Measurements from ENCODE around the gene GPR152. TPM values are rescaled to one million over a fixed set of nuclear protein-coding genes. Genes with fewer than 3 reads are reported as not detected.

GPR152 gene
- total RNA-seq, 1 donor from 2014 or later: not detected

GRCh38 chr11:67441098-67441563, 11.4 kb downstream of the GPR152 start:
- no peak for DNase-seq (ENCODE audit: low read depth, low spot score)

GRCh38 chr11:67440229-67441097, 12.1 kb downstream of the GPR152 start:
- no peak for DNase-seq (ENCODE audit: low read depth, low spot score)

GRCh38 chr11:67439321-67440228, 13.0 kb downstream of the GPR152 start:
- no peak for DNase-seq (ENCODE audit: low read depth, low spot score)

GRCh38 chr11:67438158-67438902, 14.2 kb downstream of the GPR152 start:
- no peak for DNase-seq (ENCODE audit: low read depth, low spot score)

GRCh38 chr11:67437809-67438157, 14.7 kb downstream of the GPR152 start:
- no peak for DNase-seq (ENCODE audit: low read depth, low spot score)

GRCh38 chr11:67437082-67437808, 15.3 kb downstream of the GPR152 start, which contains the start of gene PTPRCAP:
Gene PTPRCAP, minus strand, starts transcription at chr11:67437682. Its CDS starts 63 bp downstream, at chr11:67437619.
- no peak for DNase-seq (ENCODE audit: low read depth, low spot score)

GRCh38 chr11:67436459-67437081, 16.0 kb downstream of the GPR152 start:
- no peak for DNase-seq (ENCODE audit: low read depth, low spot score)

GRCh38 chr11:67435727-67436458, 16.6 kb downstream of the GPR152 start:
- DNase-seq (ENCODE audit: low read depth, low spot score): no peak

- DNase-seq (ENCODE audit: low read depth, low spot score): no peak
These were observed 17.4 kb downstream of the GPR152 start for GRCh38 chr11:67435031-67435726.

- no peak for DNase-seq (ENCODE audit: low read depth, low spot score)
These were observed 18.1 kb downstream of the GPR152 start for GRCh38 chr11:67434395-67434881.

GRCh38 chr11:67433536-67434394, 18.8 kb downstream of the GPR152 start:
- DNase-seq (ENCODE audit: low read depth, low spot score): no peak

- DNase-seq (ENCODE audit: low read depth, low spot score): no peak
These were observed 19.7 kb downstream of the GPR152 start for GRCh38 chr11:67432655-67433349.

GRCh38 chr11:67431346-67432249, 20.9 kb downstream of the GPR152 start:
- DNase-seq (ENCODE audit: low read depth, low spot score): no peak

GRCh38 chr11:67429722-67430121, 22.8 kb downstream of the GPR152 start:
- DNase-seq (ENCODE audit: low read depth, low spot score): no peak

- DNase-seq (ENCODE audit: low read depth, low spot score): no peak
These were observed 23.4 kb downstream of the GPR152 start for GRCh38 chr11:67429038-67429668.
